Right kidney (tissue), 1 donor: ENCODE data around the gene NPTXR.
"Not testable (repeated sequence)": the region's sequence is repeated elsewhere in the genome, so short reads cannot be mapped to it uniquely, and the experiment has no call there.

Experiments used
- DNase-seq: peaks from one replicate; pipeline ENCODE4 v3.0.0-alpha.2; 2016

The NPTXR gene

DNA sequence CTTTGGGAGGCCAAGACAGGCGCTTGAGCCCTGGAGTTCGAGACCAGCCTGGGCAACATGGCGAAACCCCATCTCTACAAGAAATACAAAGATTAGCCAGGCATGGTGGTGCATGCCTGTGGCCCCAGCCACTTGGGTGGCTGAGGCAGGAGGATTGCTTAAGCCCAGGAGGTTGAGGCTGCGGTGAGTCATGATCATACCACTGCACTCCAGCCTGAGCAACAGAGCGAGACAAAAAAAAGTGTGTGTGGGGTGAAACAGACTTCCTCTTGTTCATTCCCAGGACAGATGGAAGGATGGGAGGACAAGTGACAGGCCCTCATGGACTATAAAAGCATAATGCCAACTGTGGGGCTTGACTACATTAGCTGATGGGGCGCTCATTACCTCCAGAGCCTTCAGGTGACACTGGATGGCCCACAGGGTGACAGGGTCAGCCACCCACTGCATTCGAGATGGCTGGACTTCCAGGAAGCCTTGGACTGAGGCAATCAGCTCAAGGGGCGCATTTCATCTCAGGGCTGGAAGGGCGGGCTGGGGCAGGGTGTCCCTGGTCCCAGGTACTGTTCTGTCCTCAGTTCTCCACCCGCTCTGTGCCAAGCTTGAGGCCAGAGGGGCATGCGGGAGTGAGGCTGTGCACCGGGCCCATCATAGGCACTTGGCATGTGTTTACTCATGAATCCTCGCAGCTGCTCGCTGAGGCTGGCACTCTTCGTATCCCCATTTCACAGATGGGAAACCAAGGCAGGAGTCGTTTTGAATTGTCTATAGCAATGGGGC, 12.5 kb downstream of the NPTXR start:
- no peak for DNase-seq

DNA sequence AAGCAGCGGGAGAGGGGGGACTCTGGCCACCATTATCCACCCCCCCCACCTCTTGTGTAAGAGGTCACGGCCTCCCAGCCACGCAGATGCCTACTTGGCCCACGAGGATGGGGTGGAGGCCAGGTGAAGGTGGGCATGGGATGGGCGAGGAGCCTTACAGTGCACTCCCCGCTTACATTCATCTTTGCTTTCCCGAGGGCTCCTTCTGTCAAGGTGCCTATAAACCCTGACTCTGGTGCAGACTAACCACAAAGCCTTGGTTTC, 13.1 kb downstream of the NPTXR start:
- DNase-seq, result no peak

DNA sequence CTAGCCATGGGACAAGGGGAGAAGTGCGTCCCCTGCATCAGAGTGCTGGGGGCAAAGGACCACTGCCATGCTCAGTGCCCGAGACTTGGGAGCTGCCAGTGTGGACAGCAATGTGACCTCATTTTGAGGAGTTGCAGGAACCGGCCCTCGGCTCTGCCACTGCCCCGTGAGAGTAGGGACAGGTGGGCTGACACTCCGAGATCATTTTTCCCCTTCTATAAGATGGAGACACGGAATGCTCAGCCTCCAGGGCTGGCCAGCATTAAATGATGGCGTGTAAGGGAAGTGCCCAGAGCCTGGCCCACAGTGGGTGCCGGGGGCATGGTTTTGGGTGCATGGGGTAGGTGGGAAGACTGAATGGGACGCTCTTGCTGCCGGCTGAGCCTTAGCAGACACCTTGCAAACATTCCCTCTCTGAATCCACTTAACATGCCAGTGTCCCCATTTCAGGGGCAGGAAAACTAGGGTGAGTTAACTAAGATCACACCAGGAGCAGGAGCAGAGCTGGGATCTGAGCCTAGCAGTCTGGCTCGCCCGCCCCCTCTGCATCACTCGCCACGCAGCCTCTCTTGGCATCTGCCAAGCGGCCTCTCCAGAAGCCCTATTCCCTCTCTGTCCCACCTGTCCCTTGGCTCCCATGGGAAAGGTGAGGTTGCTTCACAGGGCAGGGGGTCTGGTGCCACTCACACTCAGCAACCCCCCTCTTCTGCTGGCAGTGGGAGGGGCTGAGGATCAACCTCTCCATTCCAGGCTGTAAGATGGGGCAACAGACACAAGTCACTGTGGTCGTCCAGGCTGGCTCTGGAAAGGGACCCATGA, 13.6 kb downstream of the NPTXR start:
- no peak for DNase-seq

DNA sequence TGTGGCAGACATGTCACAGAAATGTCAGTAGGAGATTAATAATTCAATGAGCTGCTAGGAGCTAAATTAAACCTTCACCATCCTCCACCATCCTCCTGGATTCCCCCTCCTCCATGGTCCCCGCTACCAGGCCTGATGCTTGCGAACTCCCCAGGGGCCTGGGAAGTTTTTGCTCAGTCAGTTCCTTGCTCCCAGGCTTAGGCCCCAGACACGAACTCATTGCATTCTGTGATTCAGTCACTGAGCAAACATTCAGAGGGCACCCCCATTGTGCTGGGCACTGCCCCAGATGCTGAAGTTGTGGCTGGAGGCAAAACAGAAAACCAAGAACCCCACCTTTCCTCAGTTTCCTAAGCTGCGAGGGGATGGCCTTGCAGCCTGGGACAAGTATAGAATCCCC, 14.3 kb downstream of the NPTXR start:
- DNase-seq, result no peak

DNA sequence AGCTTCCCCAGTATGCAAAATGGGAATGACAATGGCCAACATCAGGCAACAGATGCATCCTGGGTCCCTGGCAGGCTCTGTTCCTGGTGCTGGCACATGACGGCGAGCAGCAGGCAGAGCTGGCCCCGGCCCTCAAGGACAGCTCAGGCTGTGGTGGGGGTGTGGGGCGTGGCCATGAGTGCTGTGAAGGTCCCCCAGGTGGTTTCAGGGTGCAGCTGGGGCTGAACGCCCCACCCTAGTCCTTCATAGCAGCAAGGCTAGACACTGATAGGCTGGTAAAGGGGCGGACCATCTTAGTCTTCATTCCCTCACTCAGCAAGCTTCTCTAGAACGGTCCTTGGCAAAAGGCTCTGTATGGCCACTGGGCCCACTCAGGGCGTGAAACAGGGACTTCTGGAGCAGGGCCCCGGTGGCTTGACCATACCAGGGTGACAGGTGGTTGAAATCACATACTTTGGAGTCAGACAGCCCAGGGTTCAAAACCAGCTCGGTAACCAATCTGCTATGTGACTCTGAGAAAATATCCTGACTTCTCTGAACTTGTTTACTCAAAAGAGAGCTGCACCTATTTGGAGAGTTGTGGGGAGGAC, 15.1 kb downstream of the NPTXR start:
- no peak for DNase-seq

DNA sequence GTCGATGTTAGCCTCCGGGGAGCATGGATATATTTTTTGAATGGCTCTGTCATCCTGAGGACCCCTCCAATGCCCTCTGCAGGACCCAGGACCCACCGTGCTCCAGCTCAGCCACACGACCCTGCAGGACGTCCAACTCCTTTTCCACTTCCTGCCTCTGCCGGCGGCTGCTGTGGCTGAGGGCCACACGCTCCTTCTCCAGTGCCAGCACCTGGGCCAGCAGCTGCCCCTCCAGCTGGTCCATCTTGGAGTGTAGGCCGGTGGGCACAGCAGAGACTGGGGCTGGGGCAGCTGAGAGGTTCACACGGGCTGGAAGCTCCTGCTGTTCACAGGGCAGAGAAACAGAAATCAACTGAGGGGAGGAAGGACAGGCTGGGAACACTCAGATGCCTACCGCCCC, 15.6 kb downstream of the NPTXR start:
- DNase-seq, result no peak

DNA sequence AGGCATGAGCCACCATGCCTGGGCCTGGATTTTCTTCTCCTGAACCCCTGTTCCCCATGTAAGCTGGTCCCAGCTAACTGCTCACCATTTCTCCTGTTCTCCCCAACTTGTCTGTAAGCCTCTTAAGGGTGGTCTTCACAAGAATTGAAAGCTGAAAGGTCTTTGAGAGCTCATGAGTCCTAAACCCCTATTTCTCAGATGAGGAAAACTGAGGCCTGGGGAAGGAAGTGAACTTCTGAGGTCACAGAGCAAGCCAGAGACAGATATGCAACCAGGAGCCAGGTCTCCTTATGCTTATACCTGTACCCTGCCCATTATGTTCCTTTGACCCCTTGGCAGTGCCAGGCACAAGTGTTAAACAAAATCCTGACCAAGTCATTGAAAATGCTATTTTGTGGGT, 16.3 kb downstream of the NPTXR start:
- no peak for DNase-seq

DNA sequence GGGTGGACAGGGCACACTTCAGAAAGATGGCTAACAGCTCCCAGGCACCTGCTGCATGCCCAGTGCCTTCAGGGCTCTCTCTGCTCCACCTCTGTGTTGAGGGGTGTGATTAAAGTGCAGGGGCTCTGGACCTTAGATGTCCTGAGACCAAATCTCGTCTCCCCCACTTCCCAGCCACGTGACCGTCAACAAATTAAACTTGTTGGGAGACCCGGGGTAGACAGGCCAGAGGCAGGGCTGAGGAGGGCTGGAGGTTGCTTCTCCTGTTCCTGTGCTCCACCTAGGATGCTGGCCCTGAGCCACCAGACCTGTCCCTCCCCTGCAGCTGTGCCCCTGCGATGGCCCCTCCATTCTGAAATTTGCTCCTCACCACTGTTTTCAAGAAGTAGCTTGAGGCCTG, 17.0 kb downstream of the NPTXR start:
- DNase-seq, result no peak

DNA sequence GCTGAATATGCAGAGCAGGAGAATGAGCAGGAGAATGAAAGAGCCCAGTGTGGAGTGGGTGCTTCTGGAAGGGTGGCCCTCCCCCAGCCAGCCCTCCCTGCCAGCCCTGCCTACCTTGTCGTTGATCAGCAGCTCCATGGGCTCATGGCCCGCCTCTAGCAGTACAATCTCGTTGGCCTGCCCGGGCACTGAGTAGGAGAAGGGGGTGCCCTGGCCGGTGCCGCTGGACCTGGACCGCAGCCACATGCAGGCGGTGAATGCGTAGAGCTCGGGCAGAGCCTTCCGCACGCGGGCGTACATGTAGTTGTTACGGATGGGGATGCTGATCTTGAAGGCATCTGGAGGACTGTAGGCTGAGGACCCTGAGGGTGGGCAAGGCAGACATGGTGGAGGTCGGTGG, 17.4 kb downstream of the NPTXR start:
- no peak for DNase-seq

DNA sequence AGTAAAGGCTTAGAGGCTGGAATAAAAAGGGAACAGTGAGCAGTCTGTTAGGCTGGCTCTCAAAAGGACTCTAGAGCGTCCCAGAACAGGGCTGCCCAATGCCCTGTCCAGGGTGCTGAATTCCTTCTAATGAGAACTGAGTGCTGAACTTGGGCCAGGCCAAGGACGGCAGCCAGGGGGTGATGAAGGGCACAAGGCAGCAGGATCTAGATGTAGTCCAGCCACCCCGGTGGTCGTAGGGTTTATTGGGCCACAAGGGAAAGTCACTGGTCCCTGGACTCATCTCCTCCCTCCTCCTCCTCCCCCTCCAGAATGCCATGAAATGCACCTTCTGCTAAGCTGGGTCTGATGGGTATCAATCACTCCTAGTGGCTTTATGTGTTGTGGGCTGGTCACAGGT, 19.2 kb downstream of the NPTXR start:
- peak; percentile 49 for DNase-seq

DNA sequence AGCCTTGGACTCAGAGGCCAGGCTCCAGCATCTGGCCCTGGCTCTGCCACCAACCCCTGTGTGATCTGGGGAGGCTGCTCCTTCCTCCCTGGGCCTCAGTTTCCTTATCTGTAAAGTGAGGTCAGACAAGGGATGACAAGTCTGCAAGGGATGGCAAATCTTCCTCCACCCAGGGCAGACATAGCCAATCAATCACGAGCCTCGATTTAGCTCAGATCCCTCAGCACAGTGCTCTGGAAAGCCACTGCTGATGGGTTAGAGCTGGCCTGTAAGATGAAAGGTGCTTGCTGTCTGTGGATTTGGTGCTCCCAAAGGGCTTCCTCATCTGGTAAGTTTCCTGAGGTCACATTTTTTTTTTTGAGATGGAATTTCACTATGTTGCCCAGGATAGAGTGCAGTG, 20.2 kb downstream of the NPTXR start:
- DNase-seq, result no peak

DNA sequence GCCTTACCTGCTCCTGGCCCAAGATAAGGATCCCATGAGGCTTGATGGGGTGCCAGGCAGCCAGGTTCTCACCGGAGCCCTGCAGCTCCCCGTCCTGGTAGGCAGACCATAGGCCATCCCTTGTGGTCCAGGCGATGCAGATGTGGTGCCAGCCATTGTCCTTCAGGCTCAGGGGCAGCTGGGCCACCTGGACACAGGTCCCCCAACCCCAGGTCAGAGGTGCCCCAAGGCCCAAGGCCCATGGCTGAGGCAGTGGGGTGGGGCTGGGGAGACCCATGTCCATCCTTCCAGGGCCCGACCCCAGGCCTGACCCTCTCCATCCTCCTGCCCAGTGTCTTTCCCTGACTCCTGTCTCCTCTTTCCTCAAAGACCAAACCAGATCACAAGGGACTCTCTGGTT, 20.8 kb downstream of the NPTXR start:
- no peak for DNase-seq

DNA sequence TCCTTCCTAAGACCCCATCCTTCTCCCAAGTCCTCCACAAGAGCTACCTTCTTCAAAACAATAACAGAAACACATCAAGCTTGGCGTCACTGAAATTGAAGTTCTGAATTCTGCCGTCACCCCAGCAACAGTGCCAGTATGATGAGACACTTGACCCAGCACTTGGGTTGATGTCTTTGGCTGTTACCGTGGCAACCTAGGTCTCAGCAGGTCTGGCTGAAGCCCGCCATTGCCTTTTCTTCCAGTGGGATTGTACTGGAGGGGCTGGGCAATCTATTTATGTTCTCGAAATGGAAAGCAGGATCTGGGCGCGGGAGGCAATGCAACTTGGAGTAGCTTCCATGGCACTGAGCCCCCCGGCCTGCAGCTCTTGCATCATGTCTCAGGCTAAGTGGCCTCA, 23.8 kb downstream of the NPTXR start:
- no peak for DNase-seq

DNA sequence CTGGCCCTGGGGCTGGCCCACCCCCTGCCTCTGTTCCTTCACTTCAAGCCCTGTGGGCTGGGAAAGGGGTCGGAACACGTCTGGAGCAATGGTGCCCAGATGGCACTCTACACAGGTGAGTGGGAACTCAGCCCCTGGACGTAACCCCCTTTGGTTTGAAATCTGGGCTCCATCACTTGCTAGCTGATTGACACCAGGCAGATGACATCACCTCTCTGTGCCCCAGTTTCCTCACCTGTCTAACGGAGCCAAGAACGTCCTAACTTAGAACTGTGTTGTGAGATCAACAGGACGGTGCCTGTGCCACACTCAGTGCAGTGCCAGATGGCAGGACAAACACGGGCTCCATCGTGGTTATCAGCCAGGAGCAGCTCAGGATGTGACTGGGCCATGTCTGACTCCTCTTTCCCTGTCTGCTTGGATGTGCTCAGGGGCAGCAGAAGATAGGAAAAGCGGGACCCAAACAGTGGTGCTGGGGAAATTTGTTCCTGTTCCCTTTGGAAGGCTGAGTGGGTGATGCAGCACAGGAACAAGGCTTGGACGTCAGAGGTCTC, 24.4 kb downstream of the NPTXR start:
- no peak for DNase-seq

DNA sequence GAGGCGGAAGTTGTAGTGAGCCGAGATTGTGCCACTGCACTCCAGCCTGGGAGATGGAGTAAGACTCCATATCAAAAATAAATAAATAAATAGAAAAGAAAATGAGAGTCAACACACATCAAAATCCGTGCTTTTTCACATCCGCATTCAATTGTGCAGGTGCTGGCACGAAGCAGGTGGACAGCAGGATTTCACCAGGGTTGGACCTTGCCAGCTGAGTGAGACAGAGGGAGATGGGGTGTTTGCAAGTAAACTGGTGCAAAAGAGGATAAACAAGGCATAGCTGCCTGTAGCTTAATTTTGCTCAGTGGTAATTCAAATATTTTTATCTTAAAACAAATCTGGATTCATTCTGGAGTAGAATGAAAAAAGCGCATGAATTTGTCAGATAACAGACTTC, 26.6 kb downstream of the NPTXR start:
- DNase-seq, result no peak

DNA sequence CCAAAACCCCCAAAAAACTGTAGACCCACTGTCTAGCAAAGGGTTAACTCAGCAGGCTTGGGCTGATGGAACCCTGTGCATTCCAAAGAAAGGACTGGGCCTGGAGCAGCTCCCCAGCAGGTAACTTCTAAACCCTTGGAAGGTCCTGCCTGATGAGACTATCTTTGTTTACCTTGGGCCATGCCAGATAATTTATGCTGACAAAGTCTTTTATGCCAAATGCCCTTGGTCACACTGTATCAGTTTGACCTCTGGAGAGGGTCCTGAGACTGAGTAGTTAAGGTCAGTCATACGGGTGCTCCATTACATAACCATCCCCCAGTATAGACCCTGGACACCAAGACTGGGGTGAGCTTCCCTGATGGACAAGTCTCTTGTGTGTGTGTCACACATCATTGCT, 28.0 kb downstream of the NPTXR start:
- no peak for DNase-seq

DNA sequence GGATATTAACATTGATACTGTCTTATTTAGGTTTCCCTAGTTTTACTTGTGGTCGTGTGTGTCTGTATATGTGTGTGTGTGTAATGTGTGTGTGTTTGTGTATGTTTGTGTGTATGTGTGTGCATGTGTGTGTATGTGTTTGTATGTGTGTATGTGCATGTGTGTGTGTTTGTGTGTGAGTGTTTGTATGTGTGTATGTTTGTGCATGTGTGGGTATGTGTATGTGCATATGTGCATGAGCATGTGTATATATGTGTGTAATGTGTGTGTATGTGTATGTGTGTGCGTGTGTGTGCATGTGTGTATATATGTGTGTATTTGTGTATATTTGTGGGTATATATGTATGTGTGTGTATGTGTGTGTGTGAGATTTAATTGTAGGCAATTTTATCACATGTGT, 32.6 kb downstream of the NPTXR start:
- no peak for DNase-seq

DNA sequence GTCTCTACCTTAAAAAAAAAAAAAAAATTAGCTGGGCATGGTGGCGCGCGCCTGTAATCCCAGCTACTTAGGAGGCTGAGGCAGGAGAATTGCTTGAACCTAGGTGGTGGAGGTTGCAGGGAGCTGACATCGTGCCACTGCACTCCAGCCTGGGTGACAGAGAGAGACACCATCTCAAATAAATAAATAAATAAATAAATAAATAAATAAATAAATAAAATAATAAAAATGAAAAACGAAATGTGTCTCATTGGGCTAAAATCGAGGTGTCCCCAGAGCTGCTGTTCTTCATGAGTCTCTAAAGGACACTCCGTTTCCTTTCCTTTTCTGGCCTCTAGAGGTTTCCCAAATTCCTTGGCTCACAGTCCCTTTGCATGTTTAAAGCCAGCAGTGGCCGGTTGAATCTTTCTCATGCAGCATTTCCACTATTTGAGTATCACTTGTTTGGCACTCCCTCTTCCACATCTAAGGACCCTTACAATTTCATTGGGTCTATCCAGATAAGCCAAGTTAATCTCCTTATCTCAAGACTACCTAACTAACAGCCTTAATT, 38.7 kb downstream of the NPTXR start:
- DNase-seq, result not testable (repeated sequence)

DNA sequence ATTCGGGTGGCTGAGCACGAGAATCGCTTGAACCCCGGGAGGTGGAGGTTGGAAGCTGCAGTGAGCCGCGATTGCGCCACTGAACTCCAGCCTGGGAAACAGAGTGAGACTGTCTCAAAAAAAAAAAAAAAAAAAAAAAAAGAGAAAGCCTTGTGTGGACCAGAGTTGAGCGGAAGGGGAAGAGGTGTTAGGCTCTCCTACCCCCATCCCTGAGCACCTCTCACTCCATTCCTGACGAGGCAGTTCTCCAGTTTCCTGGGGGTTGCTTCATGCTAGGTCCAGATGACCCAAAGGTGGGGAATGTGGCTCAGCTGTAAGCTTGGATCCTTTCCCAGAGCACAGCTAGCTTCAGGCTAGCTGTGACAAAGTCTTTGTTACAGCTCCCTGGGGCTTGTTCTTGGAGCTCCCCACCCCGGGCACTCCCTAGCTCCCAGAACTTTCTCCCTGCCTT, 41.1 kb downstream of the NPTXR start:
- DNase-seq, result peak; percentile 29

DNA sequence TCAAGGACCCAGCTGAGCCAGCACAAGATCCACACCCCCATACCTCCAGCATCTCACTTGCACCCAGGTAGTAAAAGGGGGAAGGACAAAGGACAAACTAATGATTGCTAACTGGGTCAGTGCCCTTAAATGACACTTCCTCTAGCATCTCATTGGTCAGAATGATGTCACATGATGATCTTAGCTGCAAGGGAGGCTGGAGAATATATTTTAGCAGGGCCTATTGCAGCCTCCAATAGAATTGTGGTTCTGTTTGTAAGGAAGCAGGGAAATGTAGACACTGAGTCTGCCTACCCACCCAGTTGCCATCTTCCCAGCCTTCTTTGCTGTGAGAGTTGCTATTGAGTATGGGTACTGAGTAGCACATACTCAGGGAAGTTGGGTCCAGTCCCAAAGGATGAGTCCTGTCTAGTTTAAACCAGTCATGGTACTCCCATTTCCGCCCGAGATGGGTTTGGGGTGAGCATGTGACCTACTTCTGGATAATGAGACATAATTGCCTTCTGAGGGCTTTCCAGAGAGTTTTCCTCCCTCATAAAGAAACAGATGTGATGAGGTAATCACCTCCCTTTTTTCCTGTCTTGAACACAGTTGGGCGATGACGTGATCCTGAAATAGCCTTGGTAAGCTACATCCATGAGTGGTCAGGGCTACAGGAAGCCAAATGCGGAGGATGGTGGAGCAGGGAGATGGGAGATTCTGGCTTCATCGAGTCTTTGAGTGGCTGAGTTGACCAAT, 44.4 kb downstream of the NPTXR start:
- DNase-seq, result no peak

DNA sequence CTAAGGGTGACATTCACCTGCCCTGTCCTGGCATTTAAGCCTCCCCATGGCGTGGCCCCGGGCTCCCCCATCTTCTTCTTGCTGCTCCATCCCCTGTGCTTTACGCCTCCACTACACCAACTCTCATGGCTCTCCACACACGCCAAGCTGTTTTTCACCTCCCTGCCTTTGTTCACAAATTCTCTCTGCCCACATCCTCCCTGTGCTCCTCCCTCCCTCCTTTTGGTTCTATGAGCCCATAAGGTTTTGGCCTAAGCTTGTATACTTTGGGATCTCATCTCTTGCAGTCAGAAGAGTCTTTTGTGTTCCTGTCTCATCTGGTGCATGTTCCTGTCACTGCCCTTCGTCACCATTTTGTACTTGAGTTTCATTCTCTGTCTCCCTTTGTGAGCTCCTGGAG, 45.3 kb downstream of the NPTXR start:
- no peak for DNase-seq

DNA sequence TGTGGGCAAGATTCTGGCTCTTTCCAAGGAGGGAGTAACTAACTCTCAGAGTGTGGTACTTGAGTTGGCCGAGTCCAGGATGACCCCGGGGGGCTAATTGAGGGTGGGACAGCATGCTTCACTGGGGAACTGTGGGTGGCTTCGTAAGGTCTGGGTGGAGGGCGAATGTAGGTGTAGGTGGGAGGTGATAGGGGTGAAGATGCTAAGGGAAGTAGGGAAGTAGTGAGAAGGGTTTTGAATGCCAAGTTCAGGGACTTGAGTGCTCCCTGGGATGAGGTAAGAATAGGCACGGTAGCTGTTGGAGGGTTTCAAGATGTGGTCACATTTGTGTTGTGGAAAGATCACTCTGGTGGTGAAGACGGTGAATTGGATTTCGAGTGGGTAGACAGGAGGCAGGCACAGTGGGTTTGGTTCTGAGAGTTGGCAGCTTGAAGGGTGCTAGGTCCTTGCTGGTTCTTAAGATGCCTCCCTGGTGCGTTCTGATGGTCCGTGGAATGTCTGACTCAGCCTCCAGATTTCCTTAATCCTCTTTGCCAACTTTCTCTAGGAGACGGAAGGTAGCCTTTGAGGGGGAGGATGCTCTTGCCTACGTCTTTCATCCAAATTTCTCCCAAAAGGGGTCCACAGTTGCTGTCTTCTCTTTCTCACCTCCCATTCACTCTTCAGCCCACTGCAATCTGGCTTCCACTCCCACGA, 47.4 kb downstream of the NPTXR start:
- no peak for DNase-seq
